Gastrocnemius medialis (tissue), 4 donors: ENCODE data around the gene ITPR3.

Experiments used
- POLR2A ChIP-seq, 2 donors: fragments of 450-650 bp; IDR thresholded peaks; one replicate each; pipeline ENCODE4 v1.6.1; 2017; ENCODE audit warnings: antibody characterized with exemption in 2 of 2, mild to moderate bottlenecking in 2 of 2, moderate library complexity in 2 of 2
- TF ChIP-seq, protein P1 (sequence below), 5 experiments: fragments of 450-650 bp in 3 of 5; fragments of 200-600 bp in 2 of 5; sonication (generic) in 2 of 5; IDR thresholded peaks in 4 of 5; conservative IDR thresholded peaks in 1 of 5; 1 replicate in 4 of 5; 2 replicates in 1 of 5; pipeline ENCODE4 v1.5.1; 2016 to 2019; ENCODE audit warnings: antibody characterized with exemption in 5 of 5, mild to moderate bottlenecking in 3 of 5, moderate library complexity in 3 of 5

- TF ChIP-seq, protein P1, sequence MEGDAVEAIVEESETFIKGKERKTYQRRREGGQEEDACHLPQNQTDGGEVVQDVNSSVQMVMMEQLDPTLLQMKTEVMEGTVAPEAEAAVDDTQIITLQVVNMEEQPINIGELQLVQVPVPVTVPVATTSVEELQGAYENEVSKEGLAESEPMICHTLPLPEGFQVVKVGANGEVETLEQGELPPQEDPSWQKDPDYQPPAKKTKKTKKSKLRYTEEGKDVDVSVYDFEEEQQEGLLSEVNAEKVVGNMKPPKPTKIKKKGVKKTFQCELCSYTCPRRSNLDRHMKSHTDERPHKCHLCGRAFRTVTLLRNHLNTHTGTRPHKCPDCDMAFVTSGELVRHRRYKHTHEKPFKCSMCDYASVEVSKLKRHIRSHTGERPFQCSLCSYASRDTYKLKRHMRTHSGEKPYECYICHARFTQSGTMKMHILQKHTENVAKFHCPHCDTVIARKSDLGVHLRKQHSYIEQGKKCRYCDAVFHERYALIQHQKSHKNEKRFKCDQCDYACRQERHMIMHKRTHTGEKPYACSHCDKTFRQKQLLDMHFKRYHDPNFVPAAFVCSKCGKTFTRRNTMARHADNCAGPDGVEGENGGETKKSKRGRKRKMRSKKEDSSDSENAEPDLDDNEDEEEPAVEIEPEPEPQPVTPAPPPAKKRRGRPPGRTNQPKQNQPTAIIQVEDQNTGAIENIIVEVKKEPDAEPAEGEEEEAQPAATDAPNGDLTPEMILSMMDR (IDR thresholded peaks at IDR 0.05 in 4 of 5, conservative IDR thresholded peaks at IDR 0.05 in 1 of 5) = no peak
- TF ChIP-seq POLR2A (IDR thresholded peaks at IDR 0.05) = no peak
Observed at GRCh38 chr6:33720998-33721397, 99.9 kb downstream of the ITPR3 start.
